Uterus (tissue), 2 donors: ENCODE data around the gene ST6GALNAC5.

Experiments
- POLR2A ChIP-seq, 2 donors: fragments of 450-650 bp; IDR thresholded peaks; one replicate each; pipeline ENCODE4 v1.6.1; 2016; ENCODE audit warnings: antibody characterized with exemption in 2 of 2, mild to moderate bottlenecking in 1 of 2, moderate library complexity in 1 of 2
- TF ChIP-seq, protein P1 (sequence below), 4 experiments: fragments of 200-600 bp in 2 of 4; fragments of 450-650 bp in 2 of 4; sonication (generic) in 2 of 4; IDR thresholded peaks; one replicate each; pipeline ENCODE4 v1.5.1; 2016 to 2019; ENCODE audit warnings: antibody characterized with exemption in 4 of 4, mild to moderate bottlenecking in 2 of 4, moderate library complexity in 1 of 4

DNA sequence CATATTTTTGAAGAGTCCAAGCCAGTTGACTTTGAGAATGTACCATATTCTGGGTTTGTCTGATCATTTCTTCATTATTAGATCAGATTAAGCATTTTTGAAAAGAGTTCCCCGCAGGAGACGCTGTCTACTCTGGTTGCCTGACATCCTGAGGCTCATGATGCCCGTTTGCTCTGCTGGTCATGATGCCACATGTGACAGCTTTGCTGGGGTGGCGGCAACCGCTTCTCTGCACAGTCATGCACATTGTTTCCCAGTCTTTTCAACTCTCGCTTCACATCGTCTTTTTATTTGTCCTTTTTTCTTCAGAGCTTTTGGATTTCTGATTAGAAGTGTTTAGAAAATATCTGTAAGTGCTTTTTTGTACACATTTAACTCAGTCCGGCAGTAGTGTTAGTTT is 90.7 kb downstream of the ST6GALNAC5 start:
- TF ChIP-seq, protein P1, sequence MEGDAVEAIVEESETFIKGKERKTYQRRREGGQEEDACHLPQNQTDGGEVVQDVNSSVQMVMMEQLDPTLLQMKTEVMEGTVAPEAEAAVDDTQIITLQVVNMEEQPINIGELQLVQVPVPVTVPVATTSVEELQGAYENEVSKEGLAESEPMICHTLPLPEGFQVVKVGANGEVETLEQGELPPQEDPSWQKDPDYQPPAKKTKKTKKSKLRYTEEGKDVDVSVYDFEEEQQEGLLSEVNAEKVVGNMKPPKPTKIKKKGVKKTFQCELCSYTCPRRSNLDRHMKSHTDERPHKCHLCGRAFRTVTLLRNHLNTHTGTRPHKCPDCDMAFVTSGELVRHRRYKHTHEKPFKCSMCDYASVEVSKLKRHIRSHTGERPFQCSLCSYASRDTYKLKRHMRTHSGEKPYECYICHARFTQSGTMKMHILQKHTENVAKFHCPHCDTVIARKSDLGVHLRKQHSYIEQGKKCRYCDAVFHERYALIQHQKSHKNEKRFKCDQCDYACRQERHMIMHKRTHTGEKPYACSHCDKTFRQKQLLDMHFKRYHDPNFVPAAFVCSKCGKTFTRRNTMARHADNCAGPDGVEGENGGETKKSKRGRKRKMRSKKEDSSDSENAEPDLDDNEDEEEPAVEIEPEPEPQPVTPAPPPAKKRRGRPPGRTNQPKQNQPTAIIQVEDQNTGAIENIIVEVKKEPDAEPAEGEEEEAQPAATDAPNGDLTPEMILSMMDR (IDR thresholded peaks at IDR 0.05) = no peak
- TF ChIP-seq POLR2A (IDR thresholded peaks at IDR 0.05) = no peak
